HG02852 (cell line): ENCODE measurements around the gene NEK4.

ENCODE experiments used
- ATAC-seq: cut with Tn5 transposase; IDR thresholded peaks from one replicate; pipeline ENCODE4 v1.9.1; 2021; ENCODE audit warnings: mild to moderate bottlenecking, moderate library complexity; ENCODE audit not compliant: unreplicated experiment

NEK4 gene

DNA sequence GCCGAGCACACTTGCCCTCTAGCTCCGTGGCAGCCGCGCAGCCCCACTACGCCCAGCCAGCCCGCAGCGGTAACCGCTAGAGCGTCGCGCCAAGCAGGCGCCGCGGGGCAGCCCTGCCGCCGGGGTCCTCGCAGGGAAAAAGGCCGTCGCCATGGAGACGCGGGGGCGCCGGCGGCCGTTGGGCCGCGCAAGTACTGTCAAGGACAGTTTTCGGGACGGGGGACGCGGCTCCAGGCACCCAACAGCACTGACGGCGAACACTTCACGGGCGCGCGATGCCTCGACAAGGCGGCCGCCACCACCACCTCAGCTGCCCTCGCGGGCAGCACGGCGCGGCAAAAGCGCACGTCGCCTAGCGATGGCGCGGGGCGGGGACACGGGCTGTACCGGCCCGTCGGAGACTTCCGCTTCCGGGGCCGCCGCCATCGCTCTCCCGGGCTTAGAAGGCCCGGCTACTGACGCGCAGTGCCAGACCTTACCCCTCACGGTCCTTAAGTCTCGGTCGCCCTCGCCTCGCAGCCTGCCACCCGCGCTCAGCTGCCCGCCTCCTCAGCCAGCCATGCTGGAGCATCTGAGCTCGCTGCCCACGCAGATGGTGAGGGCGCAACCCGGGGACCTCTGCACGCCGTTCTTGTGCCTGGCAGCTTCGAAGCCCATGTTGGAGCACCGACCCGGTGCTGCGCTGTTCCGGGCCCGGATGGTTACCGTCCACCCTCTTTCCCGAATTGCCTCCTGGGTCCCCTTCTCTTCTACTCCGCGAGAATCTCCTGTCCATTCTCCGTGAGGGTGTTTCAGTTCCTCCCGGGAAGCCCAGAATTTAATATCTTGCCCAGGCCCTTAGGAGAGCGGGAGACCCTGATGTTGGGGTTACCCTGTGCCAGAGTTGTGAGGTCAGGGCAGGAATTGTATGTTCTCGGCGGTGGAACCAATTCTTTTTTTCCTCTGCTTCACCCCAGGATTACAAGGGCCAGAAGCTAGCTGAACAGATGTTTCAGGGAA is 64.8 kb downstream of the NEK4 start, which contains the start of the genes GLT8D1 and SPCS1:
GLT8D1 (minus strand) TSS at position 104 of the 999 bp plus-strand sequence. CDS start 5,331 bp downstream, outside the sequence.
SPCS1 (plus strand) TSS at position 419 of the 999 bp plus-strand sequence; CDS start at position 560, 141 bp downstream.
- peak; percentile 72 for ATAC-seq

DNA sequence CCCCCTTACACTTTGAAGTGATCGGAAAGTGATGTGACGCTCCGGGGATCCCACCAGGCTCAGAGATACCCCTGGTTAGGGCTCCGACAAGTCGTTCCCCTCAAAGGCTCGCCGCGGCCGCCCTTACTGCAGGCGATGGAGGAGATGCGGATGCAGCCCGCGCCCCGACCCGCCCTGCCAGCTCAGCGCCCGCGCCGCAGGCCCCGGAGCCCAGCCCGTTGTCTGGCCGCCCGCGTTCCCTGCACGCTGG is 65.4 kb downstream of the NEK4 start:
- ATAC-seq = no peak

DNA sequence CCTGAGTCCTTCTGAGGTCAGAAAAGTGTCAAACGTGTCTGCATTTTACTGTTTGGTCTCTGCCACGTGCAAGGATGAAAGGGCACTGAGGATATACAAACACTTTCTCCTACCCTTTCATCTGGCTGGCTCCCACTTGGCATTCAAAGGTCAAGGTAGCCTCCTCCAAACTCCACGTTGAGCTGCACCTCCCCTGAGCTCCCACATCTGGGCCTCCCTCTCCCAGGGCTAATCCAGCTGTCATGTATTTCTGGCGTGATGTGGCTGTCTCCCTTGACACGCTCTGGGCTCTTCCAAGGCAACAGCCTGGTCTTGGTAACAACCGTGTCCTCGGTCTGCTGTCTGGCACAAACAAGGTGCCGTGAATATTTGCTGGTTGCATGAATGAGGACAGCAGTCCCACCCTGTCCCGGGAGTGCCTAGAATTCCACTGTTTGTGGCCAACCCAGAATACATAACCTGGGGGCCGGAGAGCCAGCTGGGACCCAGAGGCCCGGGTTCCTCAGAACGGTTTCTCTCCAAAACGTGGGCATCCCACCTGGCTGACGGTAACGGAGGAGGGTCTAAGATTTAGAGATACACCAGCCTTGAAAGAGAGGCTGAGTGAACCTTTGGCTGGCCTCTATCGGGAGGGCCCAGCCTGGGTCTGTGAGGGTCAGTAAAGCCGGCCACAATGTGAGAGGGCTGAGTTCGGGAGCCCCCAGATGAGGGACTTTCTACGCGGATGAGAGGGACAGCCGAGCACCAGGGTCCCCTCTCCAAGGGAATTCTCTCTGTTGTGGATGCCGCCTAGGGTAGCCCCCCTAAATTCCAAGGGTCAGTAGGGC is 65.9 kb downstream of the NEK4 start:
- peak; percentile 2 for ATAC-seq

DNA sequence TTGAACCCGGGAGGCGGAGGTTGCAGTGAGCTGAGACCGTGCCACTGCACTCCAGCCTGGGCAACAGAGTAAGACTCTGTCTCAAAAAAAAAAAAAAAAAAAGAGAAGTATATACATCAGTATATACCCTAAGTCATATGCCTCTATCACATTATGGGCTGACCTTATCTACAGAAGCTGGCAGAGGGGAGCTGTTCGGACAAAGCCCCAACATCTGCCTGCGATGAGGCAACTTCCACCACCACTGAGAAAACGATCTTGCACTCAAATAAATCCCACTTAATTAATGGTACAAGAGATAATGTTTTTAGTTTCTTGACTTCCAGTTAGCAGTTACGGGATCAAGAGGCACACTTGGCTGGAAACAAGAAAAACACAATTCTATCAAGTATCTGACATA is 67.4 kb downstream of the NEK4 start:
- ATAC-seq = no peak

DNA sequence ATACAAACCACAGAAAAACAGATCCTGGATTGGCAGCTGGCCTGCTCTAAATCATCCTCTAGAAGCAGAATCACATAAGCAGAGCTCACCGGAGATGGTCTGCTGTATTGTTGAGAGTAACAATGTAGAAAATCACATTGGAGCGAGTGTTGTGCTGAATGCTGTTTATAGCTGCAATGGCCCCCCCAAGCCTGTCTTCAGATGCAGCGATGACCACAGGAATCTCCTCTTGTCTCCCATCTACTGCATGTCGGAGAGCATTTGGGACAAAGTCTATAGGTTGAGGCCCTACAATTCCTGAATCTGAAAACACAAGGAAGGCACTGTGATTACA is 73.1 kb downstream of the NEK4 start:
- ATAC-seq = no peak

DNA sequence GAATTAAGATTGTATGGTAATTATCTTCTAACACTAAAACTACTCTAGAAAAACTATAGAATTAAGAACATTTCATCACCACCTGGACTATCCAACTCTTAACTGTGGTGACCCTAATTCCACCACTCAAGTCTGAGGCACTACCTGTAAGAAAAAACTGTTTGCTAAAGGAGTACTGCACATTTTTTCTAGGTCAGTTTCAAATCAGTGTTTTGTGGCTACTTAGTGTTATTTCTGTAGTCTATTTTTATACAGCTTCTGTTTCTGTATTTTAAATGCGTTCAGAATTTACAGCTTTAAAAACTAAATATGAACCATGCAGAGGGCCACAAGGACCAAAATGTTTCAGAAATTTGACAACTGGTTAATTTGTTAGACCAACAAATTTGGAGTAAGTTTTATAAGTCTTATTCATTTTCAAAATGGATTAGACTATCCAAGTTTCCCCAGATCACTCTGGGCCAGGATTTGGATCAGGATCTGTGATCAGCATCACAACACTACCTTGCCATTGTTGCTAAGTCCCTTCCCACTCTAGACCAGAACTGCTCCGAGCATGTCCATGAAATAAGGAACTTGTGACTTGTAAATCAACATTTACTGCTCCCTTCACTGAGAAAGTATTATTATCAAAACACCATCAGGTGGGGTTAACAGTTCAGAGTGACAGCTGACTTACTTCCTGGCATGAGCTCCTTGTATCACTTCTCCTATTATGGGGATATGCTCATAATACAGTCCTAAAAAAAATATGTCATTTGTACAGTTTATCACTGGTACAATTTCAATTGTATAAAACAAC is 73.7 kb downstream of the NEK4 start:
- ATAC-seq = no peak

DNA sequence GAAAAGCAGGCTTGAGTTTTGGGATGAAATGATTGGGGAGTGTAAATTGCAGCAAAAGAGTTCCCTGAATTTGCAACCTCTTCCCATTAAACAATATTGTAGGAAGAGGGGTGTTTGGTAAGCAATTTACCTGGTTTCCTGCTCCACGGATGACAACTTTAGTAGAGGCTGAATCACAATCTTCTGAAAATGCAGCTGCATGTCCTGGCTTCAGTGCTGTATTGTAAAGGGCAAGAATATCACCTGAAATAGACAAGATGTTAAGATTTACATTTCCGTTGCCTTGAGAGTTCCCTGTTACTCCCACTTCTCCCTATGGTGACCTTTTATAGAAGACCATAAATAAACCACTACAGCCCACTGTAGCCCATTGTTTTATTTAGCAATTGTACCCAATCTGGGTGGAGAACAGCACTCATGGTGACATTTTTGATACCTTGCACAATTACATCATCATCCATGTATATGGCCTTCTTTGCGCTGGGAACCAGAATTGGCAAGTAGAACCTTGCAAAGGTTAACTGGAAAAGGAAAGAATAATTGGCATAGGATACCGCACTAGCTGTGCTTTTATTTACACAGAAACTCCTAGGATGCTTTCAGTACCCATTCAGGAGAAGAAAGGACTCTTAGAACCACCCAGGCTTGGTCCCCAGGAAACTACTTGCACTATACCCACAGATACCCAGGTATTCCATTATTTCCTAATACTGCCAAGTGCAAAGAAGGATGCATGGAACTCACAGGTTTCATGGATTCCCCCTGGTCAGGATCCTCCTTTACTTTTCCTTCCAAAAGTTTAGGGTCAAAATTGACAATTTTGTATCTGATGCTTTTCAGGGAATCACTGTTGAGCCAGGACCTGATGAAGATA is 74.7 kb downstream of the NEK4 start:
- no peak for ATAC-seq

DNA sequence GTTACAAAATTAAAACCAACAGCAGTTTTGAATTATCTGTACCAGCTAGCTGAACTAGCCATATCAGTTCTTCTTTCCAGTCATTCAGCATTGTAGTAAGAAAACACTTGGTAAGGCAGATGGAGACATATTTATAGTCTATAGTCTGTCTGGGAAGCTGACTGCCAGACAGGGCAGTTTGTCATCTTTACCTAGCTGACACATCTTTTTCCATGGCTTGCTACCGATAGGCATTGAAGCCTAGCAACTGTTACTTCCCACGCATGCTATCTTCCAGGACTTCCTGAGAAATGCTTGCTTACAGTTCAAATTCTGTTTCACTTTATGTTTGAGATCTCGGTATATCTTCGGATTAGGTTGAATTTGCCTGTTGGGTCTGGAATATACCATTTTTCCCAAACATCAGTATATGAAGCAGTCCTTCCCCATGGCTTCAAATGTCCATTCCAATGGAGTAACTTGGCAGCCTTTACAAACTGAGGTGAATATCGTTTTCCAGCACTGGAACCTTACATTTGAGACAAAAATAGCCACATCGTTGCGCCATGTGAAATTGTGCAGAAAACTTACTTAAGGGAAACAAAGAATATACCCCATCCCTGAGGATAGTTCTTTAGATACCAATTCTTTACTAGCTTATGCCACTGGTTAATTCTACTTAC is 76.1 kb downstream of the NEK4 start:
- no peak for ATAC-seq

DNA sequence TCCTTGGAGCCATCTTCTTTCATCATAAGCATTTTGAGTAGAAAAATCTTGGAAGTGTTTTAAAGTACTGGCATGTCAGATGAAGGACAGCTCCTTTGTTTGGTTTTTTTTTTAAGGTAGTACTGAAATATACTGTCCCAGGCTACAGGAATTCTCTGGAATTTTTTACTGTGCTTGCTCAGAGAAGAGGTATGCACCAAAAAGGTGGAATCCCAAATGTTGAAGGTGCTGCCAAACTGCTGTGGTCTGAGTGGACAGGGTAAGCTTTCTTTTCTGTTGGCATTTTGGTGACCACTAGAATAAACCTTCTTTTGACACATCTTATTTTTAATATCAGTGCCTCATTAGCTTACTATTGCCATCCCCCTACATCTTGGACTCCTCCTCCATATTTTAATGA is 77.7 kb downstream of the NEK4 start:
- no peak for ATAC-seq

DNA sequence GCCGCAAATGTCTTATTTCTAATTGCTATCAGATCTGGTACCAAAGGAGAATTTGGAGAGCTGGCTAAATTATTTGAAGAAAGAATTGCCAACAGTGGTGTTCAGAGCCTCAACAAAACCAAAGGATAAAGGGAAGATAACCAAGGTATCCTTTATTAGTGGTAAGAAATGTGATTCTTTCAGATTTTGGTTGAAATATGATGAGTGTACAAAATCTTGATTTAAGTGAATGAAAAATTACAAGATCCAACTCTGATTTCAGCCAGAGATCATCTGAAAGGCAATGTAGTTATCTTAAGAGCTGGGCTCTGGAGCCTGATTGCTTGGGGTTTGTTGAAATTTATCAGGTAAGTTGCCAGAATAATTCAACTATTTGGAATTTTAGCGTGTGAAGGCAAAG is 80.2 kb downstream of the NEK4 start:
- no peak for ATAC-seq

DNA sequence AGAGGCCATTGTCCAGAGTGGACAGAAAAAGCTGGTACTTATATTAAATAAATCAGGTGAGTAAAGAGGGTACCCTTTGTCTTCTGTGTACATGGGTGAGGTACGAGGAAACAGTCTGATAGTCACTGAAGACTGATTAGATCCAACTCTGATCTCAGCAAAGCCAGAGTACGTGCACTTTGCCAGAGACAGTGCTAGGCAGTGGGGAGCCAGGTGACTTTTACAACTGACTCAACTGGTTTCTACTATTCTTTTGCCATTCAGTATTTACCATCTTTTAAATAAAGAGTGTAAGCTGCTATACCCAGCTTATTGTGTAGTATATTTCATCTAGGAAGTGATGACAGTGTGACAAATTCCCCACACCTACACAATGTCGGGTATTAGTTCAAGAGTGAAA is 81.6 kb downstream of the NEK4 start:
- no peak for ATAC-seq

DNA sequence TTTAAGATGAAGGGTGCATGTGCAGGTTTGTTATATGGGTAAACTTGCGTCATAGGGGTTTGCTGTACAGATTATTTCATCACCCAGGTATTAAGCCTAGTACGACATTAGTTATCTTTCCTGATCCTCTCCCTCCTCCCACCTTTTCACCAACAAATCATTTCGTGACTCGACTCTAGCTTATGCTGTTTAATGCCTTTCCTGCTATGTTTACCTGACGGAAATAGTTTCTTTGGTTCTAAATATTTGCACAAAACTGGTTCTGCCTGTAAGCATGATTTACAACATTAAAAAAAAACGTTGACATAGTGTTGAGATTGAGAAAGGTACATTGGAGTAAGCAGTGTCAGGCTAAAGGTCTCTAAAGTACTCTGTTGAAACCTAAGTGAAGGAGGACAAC is 82.5 kb downstream of the NEK4 start:
- ATAC-seq = no peak

DNA sequence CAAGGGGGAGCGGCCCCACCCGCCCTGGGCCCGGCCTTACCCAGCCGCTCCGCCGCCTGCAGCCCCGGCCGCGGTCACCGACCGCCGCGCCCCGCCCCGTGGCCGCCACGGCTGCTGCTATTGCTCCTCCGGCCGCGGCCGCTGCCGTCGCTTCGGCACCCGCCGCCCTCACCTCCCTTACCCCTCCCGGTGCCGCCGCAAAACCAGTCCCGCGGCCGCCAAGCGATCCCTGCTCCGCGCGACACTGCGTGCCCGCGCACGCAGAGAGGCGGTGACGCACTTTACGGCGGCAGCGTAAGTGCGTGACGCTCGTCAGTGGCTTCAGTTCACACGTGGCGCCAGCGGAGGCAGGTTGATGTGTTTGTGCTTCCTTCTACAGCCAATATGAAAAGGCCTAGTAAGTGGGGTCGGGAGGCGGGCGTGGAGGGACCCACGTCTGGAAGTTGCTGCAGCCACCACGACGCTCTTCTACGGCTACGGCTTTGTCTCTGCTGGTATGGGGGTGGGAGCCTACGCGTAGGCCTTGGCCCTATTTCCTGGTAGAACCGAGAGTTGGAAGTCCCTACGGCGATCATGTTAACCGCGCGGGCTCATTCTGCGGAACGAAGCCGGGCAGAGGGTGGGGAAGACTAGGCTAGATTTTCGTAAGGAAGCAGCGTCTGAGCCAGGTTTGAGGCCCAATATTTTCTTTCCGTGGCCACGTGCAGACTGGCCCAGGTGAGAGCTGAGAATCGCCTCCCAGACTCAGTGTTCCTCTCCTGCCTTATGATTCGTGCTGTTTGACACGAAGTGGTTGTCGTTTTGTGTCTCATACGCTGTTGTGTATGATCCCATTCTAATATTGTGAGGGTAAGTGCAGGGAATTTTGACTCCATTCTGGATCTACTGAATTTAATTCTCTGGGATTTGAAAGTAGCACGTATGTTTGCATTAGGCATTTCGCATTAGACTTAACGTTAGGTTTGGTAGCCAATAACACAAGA is 84.7 kb downstream of the NEK4 start, which contains the start of the genes GNL3 and PBRM1:
GNL3 (plus strand) TSS at position 324 of the 983 bp plus-strand sequence; CDS start at position 385, 61 bp downstream.
PBRM1 (minus strand) TSS at position 205 of the 983 bp plus-strand sequence.
- peak; percentile 61 for ATAC-seq

DNA sequence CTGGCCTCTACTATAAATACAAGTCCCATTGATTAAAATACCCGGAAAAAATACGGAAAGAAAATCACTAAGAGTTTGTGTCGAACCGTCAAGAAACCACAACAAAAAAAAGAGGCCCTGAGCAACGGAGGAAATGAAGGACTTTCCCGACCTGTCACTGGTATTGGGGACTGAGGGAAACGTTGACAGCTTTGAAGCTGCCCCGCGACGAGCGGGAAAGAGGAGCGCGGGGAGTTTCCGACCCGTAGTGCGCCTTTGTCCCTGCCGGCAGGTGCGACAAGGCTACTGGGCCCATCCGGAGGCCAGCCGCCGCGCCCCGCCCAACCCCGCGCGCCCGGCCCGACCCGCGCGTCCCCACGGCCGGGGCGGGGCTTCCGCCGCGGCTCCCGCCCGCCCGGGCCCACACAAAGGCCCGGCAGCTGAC is 85.4 kb downstream of the NEK4 start:
- ATAC-seq = peak; percentile 66

DNA sequence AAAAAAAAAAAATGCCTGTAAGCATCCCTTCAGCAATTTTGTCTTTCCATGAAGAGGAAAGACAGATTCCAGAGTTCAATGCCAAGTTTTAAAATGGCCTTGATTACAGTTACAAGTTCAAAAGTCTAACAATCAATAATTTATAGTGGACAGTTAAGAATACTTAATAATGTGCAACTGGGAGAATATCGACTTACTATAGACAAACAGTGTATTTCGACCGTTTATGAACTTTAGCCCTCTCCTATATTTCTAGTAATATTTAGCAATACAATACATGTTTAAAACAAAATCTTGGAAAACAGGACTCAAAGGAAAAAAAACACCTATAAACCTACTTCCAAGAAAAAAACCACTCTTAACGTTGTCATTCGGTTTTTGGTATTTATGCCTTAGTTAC is 86.6 kb downstream of the NEK4 start:
- ATAC-seq = no peak

DNA sequence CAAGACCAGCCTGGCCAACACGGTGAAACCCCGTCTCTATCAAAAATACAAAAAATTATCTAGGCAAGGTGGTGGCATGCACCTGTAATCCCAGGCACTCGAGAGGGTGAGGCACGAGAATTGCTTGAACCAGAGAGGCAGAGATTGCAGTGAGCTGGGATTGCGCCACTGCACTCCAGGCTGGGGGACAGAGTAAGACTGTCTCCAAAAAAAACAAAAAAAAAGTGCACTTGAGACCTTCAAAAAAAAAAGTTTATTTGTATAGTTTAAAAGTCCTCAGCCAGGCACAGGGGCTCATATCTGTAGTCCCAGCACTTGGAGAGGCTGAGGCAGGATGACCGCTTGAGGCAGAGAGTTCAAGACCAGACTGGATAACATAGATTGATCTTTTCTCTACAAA is 87.1 kb downstream of the NEK4 start:
- no peak for ATAC-seq

DNA sequence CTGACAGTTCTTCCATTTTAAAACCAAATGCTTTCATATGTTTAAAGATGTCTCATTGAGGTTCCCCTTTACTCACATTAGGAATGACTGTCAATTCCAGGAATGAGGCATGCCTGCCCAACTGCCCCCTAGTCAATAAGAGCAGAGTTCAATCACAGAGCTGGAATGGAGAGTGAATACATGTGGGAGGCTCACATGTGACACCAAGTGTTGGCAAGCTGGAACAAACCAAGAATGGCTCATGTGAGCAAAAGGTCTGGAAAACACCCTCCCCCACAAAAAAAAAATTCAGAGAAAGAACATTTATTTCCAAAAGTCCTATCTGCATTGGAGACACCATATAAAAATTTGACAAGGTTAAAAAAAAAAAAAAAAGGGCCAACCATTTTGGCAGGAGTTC is 88.7 kb downstream of the NEK4 start:
- ATAC-seq = no peak

DNA sequence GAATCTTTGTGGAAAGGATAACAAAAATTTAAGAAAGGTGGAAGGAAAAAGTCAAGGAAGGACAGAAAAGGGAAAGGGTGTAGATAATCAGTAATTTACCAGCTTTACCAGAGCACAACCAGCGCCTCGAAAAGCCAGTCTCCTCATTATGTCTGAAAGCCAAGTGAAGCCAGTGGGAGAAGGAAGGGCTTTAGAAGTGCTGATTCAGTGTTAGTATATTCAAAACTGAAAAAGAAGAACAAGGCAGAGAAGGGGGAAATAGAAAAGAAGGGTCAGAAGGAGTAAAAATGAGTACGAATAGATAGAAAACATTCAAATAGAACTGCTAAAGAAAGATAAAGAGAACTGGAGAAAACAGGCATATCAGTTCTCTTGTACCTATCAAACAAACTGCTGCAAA is 89.1 kb downstream of the NEK4 start:
- no peak for ATAC-seq
